H1 (cell line): ENCODE measurements around the gene KRT12. TPM values are rescaled to one million over a fixed set of nuclear protein-coding genes. Genes with fewer than 3 reads are reported as not detected.

Source experiments
- CTCF ChIA-PET: fragments of 300-600 bp; sonication (Branson Sonifier 250); formaldehyde crosslinking; loops from one replicate; lab custom pipeline; 2021; ENCODE audit not compliant: partially characterized antibody; lab: Charles Lee
- POLR2A ChIA-PET: fragments of 300-600 bp; sonication (Branson Sonifier 250); formaldehyde crosslinking; loops from one replicate; lab custom pipeline; 2021; ENCODE audit warnings: inconsistent platforms; ENCODE audit not compliant: partially characterized antibody; lab: Charles Lee
- DNase-seq, 2 experiments: peaks; one replicate each; pipeline versions ENCODE4 v3.0.0 to v3.0.0-alpha.2; 2010 to 2022; ENCODE audit warnings: low spot score in 2 of 2, low read depth in 1 of 2, mixed read lengths in 1 of 2
- FAIRE-seq: peaks from 2 replicates; lab custom pipeline; 2011; peaks lifted over from hg19 to GRCh38; lab: Jason Lieb, UNC
- H2AFZ ChIP-seq: 2 replicates; pipeline ENCODE4 v1.8.1; 2012; ENCODE audit warnings: low read length, inconsistent platforms
- H2AK5ac ChIP-seq: 2 replicates; pipeline ENCODE4 v1.6.1; 2013; ENCODE audit warnings: low read depth, low read length
- H2BK120ac ChIP-seq: replicated peaks from 2 replicates; pipeline ENCODE3; 2013; ENCODE audit warnings: low read depth, low read length, inconsistent platforms
- H2BK12ac ChIP-seq: 2 replicates; pipeline ENCODE4 v1.6.1; 2013; ENCODE audit warnings: low read depth, low read length
- H2BK15ac ChIP-seq: 2 replicates; pipeline ENCODE4 v1.6.1; 2013; ENCODE audit warnings: low read length
- H2BK20ac ChIP-seq: 2 replicates; pipeline ENCODE4 v1.6.1; 2013; ENCODE audit warnings: low read length
- H2BK5ac ChIP-seq: 2 replicates; pipeline ENCODE4 v1.6.1; 2013; ENCODE audit warnings: low read depth, low read length
- H3K14ac ChIP-seq: 2 replicates; pipeline ENCODE4 v1.6.1; 2013; ENCODE audit warnings: inconsistent platforms; ENCODE audit not compliant: insufficient read length
- H3K18ac ChIP-seq: 2 replicates; pipeline ENCODE4 v1.6.1; 2013; ENCODE audit warnings: low read length; ENCODE audit errors: extremely low read depth
- H3K23ac ChIP-seq: 2 replicates; pipeline ENCODE4 v1.6.1; 2013; ENCODE audit warnings: inconsistent platforms; ENCODE audit not compliant: insufficient read length
- H3K23me2 ChIP-seq: 2 replicates; pipeline ENCODE4 v1.6.1; 2013; ENCODE audit warnings: low read depth, low read length
- H3K27ac ChIP-seq: 2 replicates; pipeline ENCODE4 v1.6.1; 2011; ENCODE audit warnings: low read depth, low read length, inconsistent platforms
- H3K27me3 ChIP-seq, 4 experiments: replicated peaks in 1 of 4; 1 replicate in 1 of 4; 2 replicates in 3 of 4; pipeline versions ENCODE4 v1.6.1 to v1.8.1; 2011 to 2013; ENCODE audit warnings: low read length in 3 of 4, mild to moderate bottlenecking in 3 of 4, inconsistent platforms in 2 of 4, mixed read lengths in 2 of 4, moderate library complexity in 1 of 4; ENCODE audit not compliant: control insufficient read depth in 3 of 4, insufficient read depth in 3 of 4; ENCODE audit errors: extremely low read depth in 1 of 4
- H3K36me3 ChIP-seq, 4 experiments: 2 replicates each; pipeline versions ENCODE4 v1.6.1 to v1.8.1; 2011 to 2013; ENCODE audit warnings: mild to moderate bottlenecking in 4 of 4, low read length in 3 of 4, moderate library complexity in 2 of 4, control low read depth in 1 of 4, inconsistent platforms in 1 of 4; ENCODE audit not compliant: insufficient read depth in 4 of 4, control insufficient read depth in 2 of 4
- H3K4ac ChIP-seq: replicated peaks from 2 replicates; pipeline ENCODE3; 2013; ENCODE audit warnings: low read length, low read depth, mixed read lengths, inconsistent platforms; ENCODE audit not compliant: insufficient read length
- H3K4me1 ChIP-seq, 4 experiments: replicated peaks in 1 of 4; 1 replicate in 1 of 4; 2 replicates in 3 of 4; pipeline versions ENCODE4 v1.6.1 to v1.8.1; 2011 to 2013; ENCODE audit warnings: low read length in 3 of 4, inconsistent platforms in 2 of 4, mixed read lengths in 1 of 4; ENCODE audit not compliant: insufficient read depth in 4 of 4, control insufficient read depth in 3 of 4
- H3K4me2 ChIP-seq, 2 experiments: 2 replicates each; pipeline versions ENCODE4 v1.6.1 to v1.8.1; 2011 to 2013; ENCODE audit warnings: low read depth in 2 of 2, low read length in 2 of 2, control low read depth in 1 of 2, inconsistent platforms in 1 of 2, mild to moderate bottlenecking in 1 of 2; ENCODE audit not compliant: insufficient read depth in 1 of 2
- H3K4me3 ChIP-seq, 4 experiments: fragments of 200-600, 300-600 bp in 1 of 4; sonication (generic), shearing (Covaris generic), sonication (Bioruptor Twin) in 1 of 4; 2 replicates each; pipeline versions ENCODE4 v1.5.1 to v1.8.1; 2011 to 2016; ENCODE audit warnings: low read length in 4 of 4, low read depth in 3 of 4, control low read depth in 2 of 4, inconsistent platforms in 2 of 4, mild to moderate bottlenecking in 2 of 4, mixed read lengths in 1 of 4, moderate library complexity in 1 of 4; ENCODE audit not compliant: insufficient read depth in 2 of 4; ENCODE audit errors: extremely low read depth in 1 of 4
- H3K56ac ChIP-seq: replicated peaks from 2 replicates; pipeline ENCODE3; 2013; ENCODE audit warnings: low read depth, mild to moderate bottlenecking, mixed read lengths, low read length, inconsistent platforms; ENCODE audit not compliant: insufficient read length
- H3K79me1 ChIP-seq: 2 replicates; pipeline ENCODE4 v1.6.1; 2013; ENCODE audit warnings: low read depth, low read length, control low read depth
- H3K79me2 ChIP-seq, 2 experiments: 2 replicates each; pipeline versions ENCODE4 v1.6.1 to v1.8.1; 2012 to 2013; ENCODE audit warnings: low read length in 2 of 2, mild to moderate bottlenecking in 2 of 2, inconsistent platforms in 1 of 2; ENCODE audit not compliant: insufficient read depth in 2 of 2, control insufficient read depth in 1 of 2
- H3K9ac ChIP-seq, 4 experiments: replicated peaks in 1 of 4; 1 replicate in 1 of 4; 2 replicates in 3 of 4; pipeline versions ENCODE4 v1.6.1 to v1.8.1; 2011 to 2013; ENCODE audit warnings: low read depth in 3 of 4, low read length in 3 of 4, control low read depth in 2 of 4, mild to moderate bottlenecking in 2 of 4, moderate library complexity in 2 of 4, inconsistent platforms in 1 of 4; ENCODE audit errors: extremely low read depth in 1 of 4
- H3K9me3 ChIP-seq, 2 experiments: 2 replicates each; pipeline versions ENCODE4 v1.6.1 to v1.8.1; 2012 to 2013; ENCODE audit warnings: mild to moderate bottlenecking in 2 of 2, moderate library complexity in 2 of 2, control low read depth in 1 of 2, inconsistent platforms in 1 of 2, low read depth in 1 of 2, low read length in 1 of 2, mixed read lengths in 1 of 2; ENCODE audit not compliant: insufficient read depth in 2 of 2
- H4K20me1 ChIP-seq, 2 experiments: replicated peaks in 1 of 2; 2 replicates each; pipeline versions ENCODE3 to v1.8.1; 2011 to 2013; ENCODE audit warnings: inconsistent platforms in 2 of 2, low read length in 2 of 2, mild to moderate bottlenecking in 1 of 2; ENCODE audit not compliant: insufficient read depth in 2 of 2, control insufficient read depth in 1 of 2
- H4K5ac ChIP-seq: 2 replicates; pipeline ENCODE4 v1.6.1; 2013; ENCODE audit warnings: low read length, low read depth, mixed read lengths, inconsistent platforms; ENCODE audit not compliant: insufficient read length
- H4K8ac ChIP-seq: 2 replicates; pipeline ENCODE4 v1.8.0; 2013; ENCODE audit warnings: mild to moderate bottlenecking, moderate library complexity, low read length, inconsistent platforms; ENCODE audit not compliant: insufficient read depth; ENCODE audit errors: extremely low read depth
- H4K91ac ChIP-seq: replicated peaks from 2 replicates; pipeline ENCODE3; 2013; ENCODE audit warnings: low read length, mixed read lengths, inconsistent platforms; ENCODE audit not compliant: insufficient read length
- ASH2L ChIP-seq: fragments of 200-600, 300-600 bp; sonication (generic); IDR thresholded peaks from one replicate; pipeline ENCODE4 v1.7.1; 2017; ENCODE audit warnings: low read length
- CHD1 ChIP-seq: IDR thresholded peaks from 2 replicates; pipeline ENCODE4 v1.6.1; 2012; ENCODE audit warnings: low read depth, low read length, improper control_type of control experiment
- CREB1 ChIP-seq: IDR thresholded peaks from 2 replicates; pipeline ENCODE4 v1.6.1; 2012; ENCODE audit warnings: inconsistent platforms
- GABPA ChIP-seq: IDR thresholded peaks from 2 replicates; pipeline ENCODE4 v1.6.1; 2011; ENCODE audit warnings: mild to moderate bottlenecking, low read length, moderate library complexity, borderline replicate concordance; ENCODE audit not compliant: insufficient read depth
- HDAC2 ChIP-seq, 2 experiments: fragments of 300-600 bp in 1 of 2; sonication (generic) in 1 of 2; IDR thresholded peaks; 2 replicates each; pipeline ENCODE4 v1.6.1; 2011 to 2012; ENCODE audit warnings: low read depth in 2 of 2, low read length in 2 of 2, mild to moderate bottlenecking in 2 of 2, moderate library complexity in 2 of 2, borderline replicate concordance in 1 of 2, inconsistent platforms in 1 of 2
- SIRT6 ChIP-seq: IDR thresholded peaks from one replicate; pipeline ENCODE4 v1.7.1; 2012; ENCODE audit warnings: low read length, inconsistent platforms
- SP2 ChIP-seq: IDR thresholded peaks from 2 replicates; pipeline ENCODE4 v1.6.1; 2012; ENCODE audit warnings: mild to moderate bottlenecking, low read length, inconsistent platforms
- SRF ChIP-seq: IDR thresholded peaks from 2 replicates; pipeline ENCODE4 v1.6.1; 2011; ENCODE audit warnings: mild to moderate bottlenecking, low read depth, low read length, moderate library complexity
- TEAD4 ChIP-seq: IDR thresholded peaks from 2 replicates; pipeline ENCODE4 v1.6.1; 2012; ENCODE audit warnings: low read depth, low read length, inconsistent platforms, mixed read lengths
- WGBS, 2 experiments: shearing (Covaris generic) in 1 of 2; methylation state at CpG; one replicate each; pipeline versions ENCODE4 v1.1.6 to v1.1.7; 2013 to 2015; ENCODE audit warnings: low lambda C conversion rate in 2 of 2, mixed read lengths in 2 of 2, inconsistent platforms in 1 of 2, low coverage in 1 of 2, missing lambda C conversion rate in 1 of 2; ENCODE audit not compliant: insufficient replicate concordance in 2 of 2, insufficient coverage in 1 of 2, insufficient read length in 1 of 2; ENCODE audit errors: extremely low coverage in 1 of 2, missing lambda C conversion rate in 1 of 2; 5-methylcytosine and 5-hydroxymethylcytosine counted together
- polyA plus RNA-seq, 7 experiments: library from polyadenylated mRNA; depleted of rRNA in 3 of 7; stranded (reverse) in 5 of 7; unstranded in 2 of 7; fragments of >200 nt in 5 of 7; fragments of 200-250 nt in 2 of 7; gene quantifications; 1 replicate in 5 of 7; 2 replicates in 1 of 7; 4 replicates in 1 of 7; pipeline versions ENCODE4 v1.2.1 to v1.2.3, GENCODE V29; 2011 to 2013; ENCODE audit warnings: missing spikeins in 2 of 7, mixed read lengths in 2 of 7
- total RNA-seq: library from RNA; stranded (reverse); fragmentation: NEBNext Ultra II Directional; extraction: Animal tissue kit (Norgen Biotek cat#: 25700); gene quantifications from 2 replicates; pipeline ENCODE4 v1.2.1, GENCODE V29; 2021
- TF ChIP-seq, protein P1 (sequence below): IDR thresholded peaks from 2 replicates; pipeline ENCODE4 v1.6.1; 2011; ENCODE audit warnings: low read length, improper control_type of control experiment
- TF ChIP-seq, protein P2 (sequence below), 3 experiments: IDR thresholded peaks; 1 replicate in 2 of 3; 2 replicates in 1 of 3; pipeline versions ENCODE4 v1.5.1 to v1.6.1; 2011; ENCODE audit warnings: low read length in 3 of 3, mild to moderate bottlenecking in 3 of 3, inconsistent platforms in 2 of 3, low read depth in 1 of 3, moderate library complexity in 1 of 3; ENCODE audit not compliant: insufficient read depth in 1 of 3; ENCODE audit errors: control extremely low read depth in 1 of 3

Gene KRT12
- total and polyA plus RNA-seq, 2 of the 8 experiments (the other 6 are each of a cell fraction or from before 2014, with no cell fraction given) = not detected

DNA sequence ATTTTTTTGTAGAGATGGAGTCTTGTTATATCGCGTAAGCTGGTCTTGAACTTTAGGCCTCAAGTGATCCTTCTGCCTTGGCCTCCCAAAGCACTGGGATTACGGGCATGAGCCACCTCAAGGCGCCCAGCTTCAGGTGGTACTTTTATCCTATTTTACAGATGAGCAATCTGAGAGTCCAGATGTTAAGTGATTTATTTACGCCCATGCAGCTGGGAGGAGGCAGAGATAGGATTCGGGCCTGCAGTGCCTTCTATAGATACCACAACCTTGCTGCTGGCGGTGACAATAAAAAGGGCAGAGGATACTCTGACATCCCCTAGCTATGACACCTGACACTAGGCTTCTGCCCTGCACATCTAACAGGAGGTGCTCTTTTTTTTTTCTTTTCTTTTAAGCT lies 4.3 kb upstream of the KRT12 start:
- no peak overlapping the region for H4K5ac ChIP-seq
- ChIA-PET CTCF (interaction anchor here (0.6 to 1.7 kb wide), 10 partner anchors 10 to 792 kb away, joined by 3 to 8 read pairs (median 3); no protein-coding TSS in a partner anchor), POLR2A (no interaction called here)
- H2BK12ac ChIP-seq = no peak overlapping the region
- H3K27me3 ChIP-seq = no peaks in the 10 kb centered on the region
- H3K4me2 ChIP-seq = no peak overlapping the region
- no peaks in the 10 kb centered on the region for H3K79me1 ChIP-seq
- H3K18ac ChIP-seq = no peak overlapping the region
- no peak overlapping the region for H3K14ac ChIP-seq
- no peaks in the 10 kb centered on the region for H3K79me2 ChIP-seq
- H3K9ac ChIP-seq = no peak overlapping the region
- 89% methylated on average over 7 of the region's 7 CpGs; no CpG with 5 or more reads in 1 of the 2 experiments for WGBS, 2 experiments
- no peak overlapping the region for H2BK5ac ChIP-seq
- peaks cover 0 to 4% (median 0%) of the 10 kb centered on the region in 4 experiments; a peak in 3 of 7 replicates for H3K4me1 ChIP-seq
- no peak overlapping the region for H2BK120ac ChIP-seq
- H3K23me2 ChIP-seq = no peaks in the 10 kb centered on the region
- H3K4me3 ChIP-seq = no peak overlapping the region
- no peak overlapping the region for H2AFZ ChIP-seq
- FAIRE-seq (no peak), DNase-seq (no peak)
- no peaks in the 10 kb centered on the region for H3K9me3 ChIP-seq
- no peak overlapping the region for H3K4ac ChIP-seq
- H2BK20ac ChIP-seq = no peak overlapping the region
- no peak overlapping the region for H3K56ac ChIP-seq
- H4K20me1 ChIP-seq = no peaks in the 10 kb centered on the region
- no peak overlapping the region for H4K8ac ChIP-seq
- H3K23ac ChIP-seq = no peak overlapping the region
- H2AK5ac ChIP-seq = no peak overlapping the region
- H4K91ac ChIP-seq = no peak overlapping the region
- no peaks in the 10 kb centered on the region for H3K36me3 ChIP-seq
- no peak overlapping the region for H2BK15ac ChIP-seq
- no peak overlapping the region for H3K27ac ChIP-seq
- TF ChIP-seq SP2 (no peak), SRF (no peak), ASH2L (no peak), CREB1 (no peak), CHD1 (no peak), GABPA (no peak), SIRT6 (no peak), HDAC2 (IDR thresholded peaks at IDR 0.05; ENCODE audit: borderline replicate concordance in 1 of 2, low read depth in 2 of 2, low read length in 2 of 2) (no peak), TEAD4 (no peak)
- TF ChIP-seq, protein P1, sequence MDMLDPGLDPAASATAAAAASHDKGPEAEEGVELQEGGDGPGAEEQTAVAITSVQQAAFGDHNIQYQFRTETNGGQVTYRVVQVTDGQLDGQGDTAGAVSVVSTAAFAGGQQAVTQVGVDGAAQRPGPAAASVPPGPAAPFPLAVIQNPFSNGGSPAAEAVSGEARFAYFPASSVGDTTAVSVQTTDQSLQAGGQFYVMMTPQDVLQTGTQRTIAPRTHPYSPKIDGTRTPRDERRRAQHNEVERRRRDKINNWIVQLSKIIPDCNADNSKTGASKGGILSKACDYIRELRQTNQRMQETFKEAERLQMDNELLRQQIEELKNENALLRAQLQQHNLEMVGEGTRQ = no peak
- TF ChIP-seq, protein P2, sequence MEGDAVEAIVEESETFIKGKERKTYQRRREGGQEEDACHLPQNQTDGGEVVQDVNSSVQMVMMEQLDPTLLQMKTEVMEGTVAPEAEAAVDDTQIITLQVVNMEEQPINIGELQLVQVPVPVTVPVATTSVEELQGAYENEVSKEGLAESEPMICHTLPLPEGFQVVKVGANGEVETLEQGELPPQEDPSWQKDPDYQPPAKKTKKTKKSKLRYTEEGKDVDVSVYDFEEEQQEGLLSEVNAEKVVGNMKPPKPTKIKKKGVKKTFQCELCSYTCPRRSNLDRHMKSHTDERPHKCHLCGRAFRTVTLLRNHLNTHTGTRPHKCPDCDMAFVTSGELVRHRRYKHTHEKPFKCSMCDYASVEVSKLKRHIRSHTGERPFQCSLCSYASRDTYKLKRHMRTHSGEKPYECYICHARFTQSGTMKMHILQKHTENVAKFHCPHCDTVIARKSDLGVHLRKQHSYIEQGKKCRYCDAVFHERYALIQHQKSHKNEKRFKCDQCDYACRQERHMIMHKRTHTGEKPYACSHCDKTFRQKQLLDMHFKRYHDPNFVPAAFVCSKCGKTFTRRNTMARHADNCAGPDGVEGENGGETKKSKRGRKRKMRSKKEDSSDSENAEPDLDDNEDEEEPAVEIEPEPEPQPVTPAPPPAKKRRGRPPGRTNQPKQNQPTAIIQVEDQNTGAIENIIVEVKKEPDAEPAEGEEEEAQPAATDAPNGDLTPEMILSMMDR (IDR thresholded peaks at IDR 0.05; ENCODE audit: control extremely low read depth in 1 of 3, insufficient read depth in 1 of 3, low read depth in 1 of 3, low read length in 3 of 3) = no peak
